GM21360 (cell line): Measurements from ENCODE around the gene SLCO3A1.
"Not testable (repeated sequence)": the region's sequence is repeated elsewhere in the genome, so short reads cannot be mapped to it uniquely, and the experiment has no call there.

Experiments used
- ATAC-seq: cut with Tn5 transposase; IDR thresholded peaks from one replicate; pipeline ENCODE4 v1.9.1; 2021; ENCODE audit warnings: mild to moderate bottlenecking, moderate library complexity; ENCODE audit not compliant: unreplicated experiment

SLCO3A1 gene

DNA sequence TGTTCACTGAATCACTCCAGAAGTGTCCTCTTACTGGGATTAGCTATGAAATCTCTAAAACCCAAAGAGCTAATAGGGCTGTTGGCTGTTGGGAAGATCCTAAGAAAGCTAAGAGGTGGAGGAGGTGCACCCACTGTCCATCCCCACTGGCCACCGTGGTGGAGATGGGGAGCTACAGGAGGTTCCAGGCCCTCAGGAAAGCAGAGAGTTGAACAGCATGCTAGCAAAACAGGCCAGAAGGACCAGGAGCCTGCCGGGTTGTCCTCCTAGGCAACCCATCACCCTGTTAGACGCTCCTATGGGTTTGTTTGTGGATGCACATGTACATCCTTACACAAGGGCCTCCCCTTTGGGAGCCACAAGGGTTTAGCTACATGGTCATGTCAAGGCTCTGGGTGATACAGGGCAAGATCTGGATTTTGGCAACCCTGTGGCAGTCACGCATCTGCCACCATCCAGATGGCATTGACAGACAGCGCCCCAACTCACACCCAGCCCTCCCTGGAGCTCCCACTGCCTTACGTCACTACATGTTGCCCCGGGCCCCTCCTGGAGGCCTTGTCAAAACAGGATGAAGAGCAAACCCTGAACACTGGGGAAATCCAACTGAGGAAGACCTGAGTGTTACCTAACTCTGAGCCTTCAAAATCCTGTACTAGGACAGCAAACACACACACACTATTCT lies 208.1 kb downstream of the SLCO3A1 start:
- ATAC-seq: no peak

DNA sequence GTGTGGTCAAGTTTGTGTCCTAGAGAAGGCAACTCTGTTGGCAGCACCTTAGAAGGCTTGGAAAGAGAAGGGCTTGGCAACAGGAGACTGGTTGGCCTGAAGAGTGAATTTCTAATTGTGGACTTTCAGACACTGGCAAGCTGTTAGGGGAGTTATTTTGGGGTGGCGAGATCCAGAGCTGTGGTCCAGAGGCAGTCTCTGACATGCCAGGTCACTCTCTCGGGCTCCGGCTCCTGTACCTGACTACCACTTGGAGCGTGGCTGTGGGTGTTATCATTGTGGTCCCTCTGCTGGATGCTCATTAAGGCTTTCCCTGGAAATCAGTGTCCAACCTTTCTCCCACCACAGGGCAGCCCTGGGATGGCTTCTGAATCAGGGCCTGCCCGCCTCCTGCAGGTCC lies 209.0 kb downstream of the SLCO3A1 start:
- no peak for ATAC-seq

DNA sequence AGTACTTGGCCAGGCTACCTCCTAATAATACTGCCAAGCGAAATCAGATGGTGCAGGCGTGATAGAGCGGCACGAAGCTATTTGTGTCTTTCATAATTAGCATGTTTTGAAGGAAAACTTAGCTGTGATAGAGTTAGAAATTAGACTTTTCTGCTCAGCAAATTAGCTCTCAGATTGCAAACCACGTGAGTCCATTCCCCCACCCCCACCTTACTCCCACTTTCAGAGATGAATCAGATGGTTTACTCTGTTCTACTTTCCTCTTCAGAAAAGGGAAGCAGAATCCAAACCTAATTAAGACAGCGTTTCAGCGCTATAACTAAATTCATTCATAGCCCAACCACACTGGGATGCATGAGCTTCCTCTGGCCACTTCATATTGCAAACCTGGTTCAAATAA lies 214.6 kb downstream of the SLCO3A1 start:
- peak; percentile 43 for ATAC-seq

DNA sequence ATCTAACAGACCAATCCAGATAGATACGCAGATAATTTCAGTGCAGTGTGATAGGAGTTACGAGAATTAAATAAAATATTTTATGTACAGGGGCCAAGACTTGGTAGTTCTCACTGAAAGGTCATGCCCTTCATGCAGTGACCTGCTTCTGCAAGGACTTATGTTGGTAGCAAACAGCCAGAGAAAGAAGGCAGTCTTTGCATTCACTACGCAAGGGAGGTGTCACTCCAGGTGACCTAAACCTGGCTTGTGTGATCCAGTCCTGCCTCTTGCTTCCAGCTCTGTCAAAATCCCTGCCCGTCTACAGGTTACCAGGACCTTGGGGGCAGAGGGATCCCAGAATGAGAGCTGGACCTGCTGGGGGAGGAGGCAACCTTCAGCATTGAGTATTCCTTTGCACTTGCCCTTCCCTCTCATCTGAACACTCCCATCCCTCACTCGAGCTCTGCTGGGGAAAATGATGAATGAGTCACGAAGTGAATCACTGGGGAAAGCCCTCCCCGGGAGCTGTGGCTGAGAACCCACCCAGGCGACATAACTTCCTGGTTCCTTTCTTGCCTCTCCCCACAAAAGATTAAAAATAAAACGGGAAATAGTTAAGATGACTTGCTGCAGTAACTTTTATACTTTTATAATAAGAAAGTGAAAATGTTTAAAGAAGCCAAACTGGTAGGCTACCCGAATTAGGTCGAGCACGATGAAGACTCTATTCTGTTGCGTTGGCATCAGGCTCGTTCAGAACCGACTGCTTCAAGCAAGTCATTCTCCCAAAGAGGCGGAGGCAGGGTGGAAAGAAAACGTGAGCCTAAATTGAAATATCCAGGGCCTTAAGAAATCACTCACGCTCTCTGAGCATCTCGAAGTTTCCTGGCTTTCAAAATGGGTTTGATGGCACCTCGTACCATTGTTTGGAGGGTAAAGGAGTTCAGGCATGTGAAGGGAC lies 216.1 kb downstream of the SLCO3A1 start:
- no peak for ATAC-seq

DNA sequence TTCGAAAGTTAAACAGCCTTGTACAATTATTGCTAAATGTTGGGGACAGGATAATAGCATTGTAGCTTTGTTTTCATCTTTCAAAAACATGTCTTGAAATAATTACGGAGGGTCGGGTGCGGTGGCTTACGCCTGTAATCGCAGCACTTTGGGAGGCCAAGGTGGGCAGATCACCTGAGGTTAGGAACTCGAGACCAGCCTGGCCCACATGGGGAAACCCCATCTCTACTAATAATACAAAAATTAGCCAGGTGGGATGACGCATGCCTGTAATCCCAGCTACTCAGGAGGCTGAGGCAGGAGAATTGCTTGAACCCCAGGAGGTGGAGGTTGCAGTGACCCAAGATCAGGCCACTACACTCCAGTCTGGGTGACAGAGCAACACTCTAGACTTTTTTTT lies 216.7 kb downstream of the SLCO3A1 start:
- ATAC-seq: not testable (repeated sequence)

DNA sequence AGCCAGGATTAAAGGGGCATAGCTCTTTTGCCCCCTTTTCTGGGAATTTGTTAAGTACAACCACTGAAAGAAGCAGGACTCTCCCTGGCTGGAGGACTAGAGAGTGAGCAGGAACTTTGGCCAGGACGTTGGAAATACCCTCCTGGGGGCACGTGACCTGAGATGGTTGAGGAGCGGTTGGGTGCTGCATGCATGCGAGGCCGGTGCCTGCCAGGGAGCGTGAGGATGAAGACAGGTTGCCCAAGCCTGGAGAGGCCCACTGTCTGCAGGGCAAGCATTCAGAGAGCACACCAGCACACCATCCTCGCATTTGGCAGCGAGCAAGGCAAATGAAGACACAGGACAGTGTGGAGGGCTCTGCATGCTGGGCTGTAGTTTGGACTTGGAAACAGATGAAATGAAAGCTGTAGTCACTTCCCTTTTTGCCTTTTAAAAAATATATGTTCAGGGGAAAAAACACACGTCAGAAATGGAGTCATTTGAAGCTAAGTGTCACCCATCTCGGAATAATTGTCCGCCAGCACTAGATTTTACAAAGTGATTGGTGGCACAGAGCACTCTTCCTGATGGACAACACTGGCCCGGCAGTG lies 217.6 kb downstream of the SLCO3A1 start:
- no peak for ATAC-seq

DNA sequence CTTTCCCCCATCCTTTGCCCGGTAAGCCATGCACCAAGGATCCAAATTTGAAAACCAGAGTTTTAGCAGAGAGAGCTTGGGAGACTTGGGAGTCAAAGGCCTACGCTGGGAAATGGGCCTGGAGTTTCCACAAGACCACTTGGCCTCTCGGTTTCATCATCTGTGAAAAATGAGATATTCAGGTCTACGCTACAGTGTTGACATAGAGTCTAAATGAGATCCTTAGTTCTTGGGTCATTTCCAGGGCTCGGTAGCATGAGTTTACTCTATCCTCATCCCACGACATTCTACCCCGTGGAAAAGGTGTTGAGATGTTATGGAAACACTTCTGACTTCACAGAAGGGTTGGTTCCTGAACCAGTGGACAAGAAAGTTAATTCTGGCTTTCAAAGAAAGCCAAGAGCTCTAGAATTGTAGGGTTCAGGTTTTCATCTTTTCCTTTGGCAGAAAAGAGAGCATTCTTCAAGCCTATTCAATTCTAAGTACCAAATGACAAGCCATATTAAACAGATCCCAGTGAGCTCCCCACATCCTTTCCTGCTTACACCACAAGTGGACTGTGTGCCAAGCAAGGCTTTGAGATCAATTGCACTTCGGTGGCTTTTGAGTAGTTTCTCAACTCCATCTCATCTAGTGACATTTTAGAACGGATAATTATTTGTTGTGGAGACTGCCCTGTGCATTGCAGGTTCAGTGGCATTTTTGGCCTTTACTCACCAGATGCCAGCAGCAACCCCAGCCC lies 219.7 kb downstream of the SLCO3A1 start:
- ATAC-seq: no peak

DNA sequence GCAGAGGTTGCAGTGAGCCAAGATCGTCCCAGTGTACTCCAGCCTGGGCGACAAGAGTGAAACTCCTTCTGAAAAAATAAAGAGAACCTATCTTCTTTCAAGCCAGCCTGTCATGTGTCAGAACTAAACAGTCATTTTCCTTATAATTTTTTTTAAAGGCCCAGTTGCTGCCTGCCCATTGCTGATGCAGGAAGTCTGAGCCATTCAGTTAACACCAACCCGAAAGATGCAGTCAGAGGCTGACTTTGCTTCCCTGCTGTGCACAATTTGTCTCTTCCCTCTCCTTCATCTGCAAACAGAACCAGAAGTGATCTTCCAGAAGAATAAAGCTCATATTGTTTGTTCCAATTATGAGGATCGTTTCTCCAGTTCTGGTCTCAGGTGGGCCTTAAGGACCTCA lies 220.6 kb downstream of the SLCO3A1 start:
- no peak for ATAC-seq

DNA sequence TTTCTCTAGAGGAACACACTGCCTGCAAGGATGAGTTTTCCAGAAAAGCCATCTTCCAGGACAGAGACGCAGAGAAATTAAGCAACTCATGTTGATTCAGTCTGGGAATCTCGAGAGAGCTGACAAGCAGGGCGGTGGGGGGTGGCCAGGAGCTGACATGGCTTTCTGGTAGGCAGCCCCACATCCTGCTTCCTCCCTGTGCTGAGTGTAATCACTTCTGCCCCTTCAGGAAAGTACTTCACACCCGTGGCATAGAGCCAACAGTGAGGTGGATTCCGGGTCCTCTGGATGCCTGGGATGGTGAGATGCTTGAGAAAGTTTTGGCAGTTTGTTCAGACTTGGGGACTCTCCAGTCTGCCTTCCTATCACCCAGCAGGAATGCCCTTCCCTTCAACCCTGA lies 221.1 kb downstream of the SLCO3A1 start:
- ATAC-seq: no peak

DNA sequence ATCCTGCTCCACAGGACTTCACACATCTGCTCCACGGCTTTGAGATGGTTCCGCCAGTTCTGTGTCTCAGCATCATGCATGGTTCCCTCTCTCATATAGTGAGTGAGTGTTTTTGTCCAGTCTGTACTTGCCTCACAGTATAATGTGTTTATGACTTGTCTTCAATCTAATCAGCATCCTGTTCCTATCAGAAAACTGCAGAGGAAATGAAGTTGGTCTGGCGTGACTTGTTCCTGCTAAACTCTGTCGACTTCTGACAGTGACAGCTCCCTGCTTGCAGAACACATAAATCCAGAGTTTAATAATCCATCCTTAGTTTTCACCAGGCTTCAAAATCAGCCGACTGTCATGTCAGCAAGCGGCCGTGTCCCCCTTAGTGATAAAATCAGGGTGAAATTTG lies 222.3 kb downstream of the SLCO3A1 start:
- no peak for ATAC-seq

DNA sequence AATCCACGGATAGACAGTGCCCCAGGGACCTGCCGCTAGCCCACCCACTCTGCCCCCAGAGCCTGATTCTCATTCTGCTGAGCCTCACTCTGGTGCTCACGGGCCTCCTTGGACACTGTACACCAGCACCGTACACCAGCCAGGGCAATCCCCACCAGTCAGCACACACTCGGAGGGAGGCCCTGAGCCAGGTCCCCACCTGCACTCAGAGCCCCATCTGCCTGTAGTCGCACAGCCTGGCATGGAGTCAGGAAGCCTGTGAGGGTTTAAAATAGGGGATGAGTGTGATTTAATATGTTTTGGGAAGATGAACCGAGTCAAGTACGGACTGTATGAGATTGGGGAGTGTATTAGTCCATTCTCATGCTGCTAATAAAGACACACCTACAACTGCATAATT lies 223.0 kb downstream of the SLCO3A1 start:
- no peak for ATAC-seq

DNA sequence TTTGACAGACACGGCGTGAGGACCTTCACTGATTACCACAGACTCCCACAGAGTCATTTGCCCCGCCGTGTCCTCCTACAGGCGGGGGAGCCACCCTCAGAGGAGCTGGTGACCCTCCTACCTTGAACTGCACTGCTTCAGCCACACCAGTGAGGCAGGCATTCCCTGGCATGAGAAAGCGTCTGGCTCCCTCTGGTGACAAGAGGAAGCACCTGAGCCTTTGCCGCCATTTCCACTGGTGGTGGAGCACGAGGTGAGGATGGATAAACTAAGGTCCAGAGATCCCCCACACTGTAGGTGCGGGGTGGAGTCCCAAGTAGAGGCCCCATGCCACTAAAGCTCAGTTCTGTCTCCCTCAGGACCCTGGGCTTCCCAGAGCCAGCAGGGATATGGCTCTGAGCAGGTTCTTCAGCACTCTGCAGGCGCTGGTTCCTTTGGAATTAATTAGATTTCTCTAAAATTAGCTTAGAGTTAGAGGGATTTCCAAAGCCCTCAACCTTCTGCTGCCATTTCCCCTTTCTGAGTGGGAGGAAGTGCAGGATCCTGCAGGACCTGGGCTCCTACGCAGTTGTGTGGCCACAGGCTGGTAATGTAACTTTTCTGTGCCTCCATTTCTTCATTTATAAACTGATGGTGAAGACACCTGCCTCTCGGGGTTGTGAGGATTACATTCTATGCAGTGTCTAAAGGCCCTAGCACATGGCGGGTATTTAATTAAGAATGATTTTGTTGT lies 224.0 kb downstream of the SLCO3A1 start:
- no peak for ATAC-seq

DNA sequence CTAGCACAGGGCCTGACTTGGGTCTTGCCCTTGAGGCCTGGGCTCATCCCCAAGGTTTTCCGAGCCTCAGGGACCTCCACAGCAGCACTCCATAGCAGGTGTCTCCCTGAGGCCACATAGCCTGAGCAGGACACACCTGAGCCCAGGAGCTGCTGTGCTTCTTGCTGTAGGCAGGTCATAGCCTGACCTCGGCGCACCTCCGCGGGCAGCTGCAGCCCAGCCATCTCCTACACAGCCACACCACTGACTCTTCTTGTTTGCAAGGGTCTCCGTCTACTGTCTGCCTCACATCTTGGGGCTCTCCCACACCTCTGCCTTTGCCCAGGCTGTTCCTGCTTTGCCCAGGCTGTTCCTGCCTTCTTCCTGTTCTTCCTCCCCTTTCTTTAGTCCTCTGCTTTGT lies 224.8 kb downstream of the SLCO3A1 start:
- no peak for ATAC-seq

DNA sequence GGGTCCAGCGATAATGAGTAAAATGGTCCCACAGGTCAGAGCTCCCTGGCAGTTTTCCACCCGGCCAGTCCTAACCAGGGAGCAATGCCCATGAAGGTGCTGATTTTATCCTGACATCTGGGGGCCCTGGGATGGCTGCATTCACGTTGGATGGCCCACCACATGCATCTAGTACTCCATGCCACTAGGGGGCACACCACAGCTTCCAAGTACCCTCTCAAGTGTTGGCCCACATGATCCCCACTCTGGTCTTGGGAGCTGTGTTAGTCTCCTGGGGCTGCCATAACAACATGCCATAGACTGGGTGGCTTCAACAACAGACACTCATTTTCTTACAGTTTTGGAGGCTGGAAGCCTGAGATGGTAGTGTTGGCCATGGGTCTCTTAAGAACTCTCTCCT lies 225.5 kb downstream of the SLCO3A1 start:
- ATAC-seq: no peak

DNA sequence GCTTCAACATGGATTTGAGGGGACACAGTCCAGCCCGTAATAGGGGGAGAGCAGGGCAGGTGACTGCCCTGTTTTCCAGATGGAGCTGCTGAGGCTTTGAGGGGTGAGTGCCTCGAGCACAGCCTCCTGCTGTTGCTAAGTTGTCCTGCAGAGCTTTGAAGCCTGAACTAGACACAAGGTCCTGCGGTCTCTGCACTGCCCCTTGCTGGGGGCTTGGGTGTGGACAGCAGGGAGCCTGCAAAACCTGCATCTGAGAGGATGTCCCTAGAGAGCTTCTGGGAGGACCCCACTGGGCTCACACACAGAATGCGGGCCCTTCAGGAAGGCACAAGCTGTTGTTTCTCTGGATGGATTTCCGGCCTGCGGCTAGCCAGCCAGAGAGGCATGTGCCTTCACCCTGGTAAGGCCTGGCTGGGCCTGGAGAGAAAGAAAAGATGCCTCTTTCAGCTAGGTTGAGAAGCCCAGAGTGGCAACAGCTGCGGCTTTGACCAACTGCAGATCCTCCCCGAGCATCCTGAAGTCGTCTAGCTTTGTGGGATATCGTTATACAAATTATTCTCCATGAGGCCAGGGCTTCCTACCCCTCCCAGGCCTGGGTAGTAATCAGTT lies 226.2 kb downstream of the SLCO3A1 start:
- no peak for ATAC-seq

DNA sequence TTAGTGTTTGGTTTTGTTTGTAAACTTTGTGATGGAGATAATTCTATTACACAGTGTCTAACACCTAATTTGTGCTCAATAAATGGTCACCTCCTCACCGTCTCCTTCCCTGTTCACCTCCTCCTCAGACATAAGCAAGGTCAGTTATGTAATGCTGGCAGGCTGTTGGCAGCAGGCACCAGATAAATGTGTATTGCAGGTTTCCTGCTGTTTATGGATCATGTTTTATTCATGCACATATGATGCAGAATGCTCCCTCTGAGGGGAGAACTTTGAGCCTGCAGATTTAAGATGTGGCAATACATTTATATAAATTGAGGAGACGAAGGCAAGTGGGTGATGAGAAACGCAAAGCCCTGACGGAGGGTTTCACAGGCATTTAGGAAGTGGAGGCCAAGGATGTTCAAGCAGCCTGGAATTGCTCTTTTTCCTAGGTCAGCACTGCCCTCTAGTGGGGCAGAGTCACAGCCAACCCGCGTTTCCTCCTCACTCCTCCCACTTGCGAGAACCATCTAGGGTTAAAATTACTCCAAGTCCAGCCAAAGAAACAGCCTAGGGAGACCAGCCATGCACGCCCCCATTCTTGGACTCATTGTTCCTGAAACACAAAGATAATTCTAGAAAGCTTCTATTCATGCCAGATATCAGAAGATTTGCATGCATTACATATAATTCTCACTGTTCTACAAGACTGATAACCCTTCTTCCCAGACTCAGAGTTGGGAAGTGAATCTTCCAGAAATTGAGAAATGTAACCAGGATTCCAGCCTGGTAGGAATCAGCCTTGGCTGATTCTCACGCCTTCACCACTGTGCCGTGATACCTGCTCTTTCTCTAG lies 228.7 kb downstream of the SLCO3A1 start:
- ATAC-seq: peak; percentile 65

DNA sequence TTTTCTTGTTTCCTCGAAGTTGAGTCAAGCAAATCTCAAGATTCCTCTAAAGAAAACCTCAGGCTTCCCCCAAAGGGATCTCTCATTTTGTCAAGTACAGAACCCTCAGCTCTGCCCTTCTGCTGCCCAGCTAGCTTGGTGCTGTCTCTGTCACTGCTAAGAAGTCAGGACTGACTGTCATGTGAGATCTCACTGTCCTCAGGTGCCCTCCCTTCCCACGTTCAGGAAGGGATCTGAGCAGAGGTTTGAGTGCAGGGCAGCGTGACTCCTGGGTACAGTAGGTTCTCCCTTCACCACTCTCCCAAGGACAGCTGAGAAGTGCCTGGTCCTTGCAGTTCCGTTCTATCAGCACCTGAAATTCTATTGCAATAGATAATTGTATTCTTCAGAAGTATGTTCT lies 229.7 kb downstream of the SLCO3A1 start:
- no peak for ATAC-seq

DNA sequence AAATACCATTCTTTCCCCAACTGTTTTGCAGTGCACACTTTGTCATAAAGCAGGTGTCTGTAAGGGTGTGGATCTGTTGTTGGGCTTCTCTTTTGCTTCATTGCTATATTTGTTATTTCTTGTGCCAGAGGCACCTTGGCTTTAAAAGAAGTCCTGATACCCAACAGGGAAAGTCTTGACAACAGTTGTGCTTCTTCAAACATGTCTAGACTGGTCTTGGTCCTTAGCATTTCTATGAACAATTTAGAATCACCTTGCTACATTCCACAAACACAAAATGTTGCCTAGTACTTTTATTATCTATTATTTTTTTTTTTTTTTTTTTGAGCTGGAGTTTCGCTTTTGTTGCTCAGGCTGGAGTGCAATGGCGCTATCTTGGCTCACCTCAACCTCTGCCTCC lies 233.7 kb downstream of the SLCO3A1 start:
- ATAC-seq: no peak

DNA sequence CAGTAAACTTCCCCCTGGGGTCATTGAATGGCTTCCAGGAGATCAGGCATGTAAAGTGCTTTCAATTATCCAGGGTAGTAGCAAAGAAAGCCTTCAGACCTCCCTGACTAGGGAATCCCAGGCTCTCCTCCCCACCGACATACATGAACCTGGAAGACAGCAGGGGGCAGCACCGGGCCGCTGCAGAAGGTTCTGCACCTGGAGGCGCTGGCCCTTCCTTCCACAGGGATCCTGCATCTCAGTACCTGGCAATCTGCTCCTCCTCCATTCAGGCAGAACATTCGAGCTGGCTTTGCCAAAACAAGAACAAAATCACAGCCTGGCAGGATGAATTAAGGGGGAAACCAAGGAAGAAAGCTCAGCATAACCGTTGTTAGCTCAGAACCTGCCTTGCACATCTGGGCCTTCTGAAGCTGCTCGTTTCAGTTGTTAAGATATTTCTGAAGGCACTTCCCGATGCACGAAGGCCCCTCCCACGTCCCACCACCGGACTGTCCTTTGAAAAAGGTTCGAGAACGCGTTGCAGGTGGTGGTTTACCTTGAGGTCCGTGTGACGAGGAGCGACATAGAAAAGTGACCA lies 237.7 kb downstream of the SLCO3A1 start:
- ATAC-seq: no peak
